HG03469 (cell line): Measurements from ENCODE around the gene NOS3.

ENCODE experiments used
- ATAC-seq: cut with Tn5 transposase; IDR thresholded peaks from one replicate; pipeline ENCODE4 v1.9.1; 2021; ENCODE audit warnings: mild to moderate bottlenecking, moderate library complexity, moderate number of reproducible peaks; ENCODE audit not compliant: unreplicated experiment

Gene NOS3

DNA sequence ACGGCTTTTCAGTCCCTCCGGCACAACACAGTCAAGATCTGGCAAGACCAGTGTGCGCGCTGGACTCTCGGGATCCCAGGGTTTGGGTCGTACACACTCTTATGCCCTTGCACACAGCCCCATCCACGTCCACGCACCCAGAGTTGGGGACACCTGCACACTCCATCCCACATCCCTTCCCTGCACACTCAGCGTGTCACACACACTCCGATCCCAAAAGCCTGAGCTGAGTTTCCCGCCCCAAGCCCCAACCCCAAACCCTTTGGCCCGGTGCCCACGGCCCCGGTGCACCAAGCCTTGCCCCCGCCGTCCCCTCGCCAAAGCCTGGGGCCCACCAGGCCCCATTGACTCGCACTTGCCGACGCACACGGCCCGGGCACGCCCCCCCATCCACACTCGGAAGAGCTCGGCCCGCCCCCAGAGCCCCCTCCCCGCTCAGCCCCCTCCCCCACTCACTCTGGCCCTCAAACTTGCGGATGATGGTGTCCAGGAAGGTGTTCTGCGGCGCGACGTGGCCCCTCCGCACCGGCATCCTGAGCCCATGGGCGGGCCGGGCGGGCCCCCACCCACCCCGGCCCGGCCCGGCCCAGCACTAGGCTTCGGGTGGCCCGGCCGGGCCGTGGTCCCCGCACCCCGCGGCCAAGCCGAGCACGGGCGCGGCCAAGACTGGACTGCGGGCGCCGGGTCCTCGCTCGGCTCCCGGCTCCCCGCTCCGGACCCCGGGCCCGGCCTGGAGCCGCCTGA is 13.3 kb upstream of the NOS3 start:
- no peak for ATAC-seq

DNA sequence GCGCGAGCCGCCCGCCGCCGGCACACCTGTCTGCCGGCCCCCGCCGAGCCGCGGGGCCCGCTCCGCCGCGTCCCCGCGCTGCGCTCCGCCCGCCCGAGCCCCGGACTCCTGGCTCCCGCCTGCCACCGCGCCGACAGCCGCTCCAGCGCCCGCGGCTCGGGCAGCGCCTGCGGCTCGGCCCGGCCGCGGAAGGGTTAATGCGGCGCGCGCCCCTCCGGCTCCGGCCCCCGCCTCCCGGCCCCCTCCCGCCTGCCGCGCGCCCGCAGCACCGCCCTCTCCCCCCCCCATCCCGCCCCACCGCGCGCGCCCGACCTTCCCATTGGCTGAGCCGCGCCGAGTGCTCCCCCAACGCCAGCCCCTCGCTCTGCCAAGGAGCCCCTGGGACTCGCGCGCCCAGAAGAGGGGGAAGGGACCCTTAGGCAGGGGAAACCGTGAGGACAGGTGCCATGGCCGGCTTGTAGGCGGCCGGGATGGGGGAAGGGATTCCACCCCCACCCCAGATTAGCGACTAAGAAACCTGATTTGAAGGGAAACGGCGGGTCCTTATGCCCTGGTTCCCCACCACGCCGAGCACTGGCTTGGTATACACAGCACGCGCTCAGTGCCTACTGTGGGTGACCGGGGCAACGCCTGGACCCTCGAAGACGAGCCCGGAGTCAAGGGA is 12.6 kb upstream of the NOS3 start, which contains the start of gene KCNH2:
KCNH2 (minus strand) TSS at position 196 of the 664 bp plus-strand sequence. CDS start 408 bp downstream, outside the sequence.
- no peak for ATAC-seq

DNA sequence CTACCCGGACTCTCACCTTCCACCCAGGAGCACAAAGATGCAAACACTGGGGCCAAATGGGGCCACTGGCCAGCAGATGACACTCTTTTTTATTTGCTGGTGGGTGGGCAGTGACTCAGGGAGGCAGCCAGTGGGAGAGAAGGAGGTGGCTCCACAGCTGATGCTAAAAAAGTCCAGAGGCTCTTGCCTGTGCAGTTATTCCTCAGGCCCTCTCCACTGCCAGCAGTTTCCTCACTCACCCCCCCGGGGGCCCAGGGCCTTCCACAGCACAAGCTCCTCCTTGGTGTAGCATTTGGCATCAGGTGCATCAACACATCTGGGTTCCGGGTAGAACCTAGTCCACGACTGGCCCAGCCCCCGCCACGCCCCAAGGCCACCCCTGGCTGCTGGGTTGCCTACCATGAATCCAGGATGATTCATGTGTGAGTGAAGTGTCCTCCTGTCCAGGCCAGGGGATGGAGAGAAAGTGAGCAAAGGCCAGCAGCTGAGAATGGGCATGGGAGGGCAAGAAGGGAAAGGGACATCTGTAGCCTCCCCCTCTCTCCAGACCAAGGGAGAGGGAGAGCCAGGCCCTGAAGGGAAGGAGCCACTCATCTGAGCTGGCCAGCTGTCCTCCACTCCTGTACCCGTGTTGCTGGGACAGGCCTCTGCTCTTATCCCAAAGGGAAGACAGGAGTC is 11.0 kb upstream of the NOS3 start:
- ATAC-seq: no peak

DNA sequence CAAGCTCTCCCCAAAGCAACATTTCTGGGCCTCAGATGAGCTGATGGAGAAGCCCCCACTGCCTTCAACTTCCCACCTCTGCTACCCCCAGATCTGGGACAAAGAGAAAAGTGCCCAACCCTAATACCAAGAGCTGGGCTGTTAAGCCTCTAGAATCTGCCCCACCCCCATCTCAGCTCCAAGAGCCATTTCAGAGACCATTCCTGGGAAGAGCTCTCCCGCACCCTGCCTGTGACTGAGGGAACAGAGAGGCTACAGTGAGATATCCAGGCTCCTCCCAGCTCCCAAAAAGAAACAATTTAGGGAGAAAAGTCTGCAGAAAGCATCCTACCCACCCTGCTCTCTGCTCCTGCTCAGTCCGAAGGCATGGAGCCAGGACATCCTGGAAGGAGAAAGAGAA is 10.2 kb upstream of the NOS3 start:
- no peak for ATAC-seq

DNA sequence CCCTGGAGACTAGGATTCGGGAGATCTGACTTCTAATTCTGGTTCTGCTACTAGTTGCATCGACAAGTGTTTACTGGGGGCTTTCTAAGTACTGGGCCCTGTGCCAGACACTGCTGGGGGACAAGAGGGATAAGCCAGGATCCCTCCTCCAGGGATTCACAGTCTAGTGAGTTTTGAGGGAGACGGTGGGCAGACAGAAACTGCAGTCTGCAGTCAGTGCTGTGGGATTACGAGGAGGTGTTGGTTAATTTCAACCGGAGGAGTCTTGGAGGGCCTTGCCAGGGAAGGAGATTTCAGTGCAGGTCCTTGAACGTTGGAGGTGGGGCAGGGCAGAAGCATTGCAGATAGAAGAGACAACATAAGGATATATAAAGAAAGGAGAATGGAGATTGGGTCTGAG is 9.2 kb upstream of the NOS3 start:
- ATAC-seq: no peak

DNA sequence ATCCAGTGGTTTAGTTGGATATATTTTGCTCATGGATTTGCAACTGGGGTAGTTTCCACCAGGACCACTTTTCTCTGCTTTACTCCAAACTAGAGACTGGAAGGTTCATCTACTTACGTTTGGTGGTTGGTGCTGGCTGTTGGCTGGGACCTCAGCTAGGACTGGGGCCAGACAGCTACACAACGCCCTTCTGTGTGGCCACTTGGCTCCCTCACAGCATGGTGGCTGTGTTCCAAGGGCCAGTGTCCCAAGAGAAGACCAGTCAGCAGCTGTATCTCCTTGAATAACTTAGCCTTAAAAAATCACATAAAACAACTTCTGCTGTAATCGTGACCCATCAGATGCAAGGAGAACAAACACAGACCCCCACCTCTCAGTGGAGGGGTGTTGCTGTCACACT is 8.5 kb upstream of the NOS3 start:
- no peak for ATAC-seq

DNA sequence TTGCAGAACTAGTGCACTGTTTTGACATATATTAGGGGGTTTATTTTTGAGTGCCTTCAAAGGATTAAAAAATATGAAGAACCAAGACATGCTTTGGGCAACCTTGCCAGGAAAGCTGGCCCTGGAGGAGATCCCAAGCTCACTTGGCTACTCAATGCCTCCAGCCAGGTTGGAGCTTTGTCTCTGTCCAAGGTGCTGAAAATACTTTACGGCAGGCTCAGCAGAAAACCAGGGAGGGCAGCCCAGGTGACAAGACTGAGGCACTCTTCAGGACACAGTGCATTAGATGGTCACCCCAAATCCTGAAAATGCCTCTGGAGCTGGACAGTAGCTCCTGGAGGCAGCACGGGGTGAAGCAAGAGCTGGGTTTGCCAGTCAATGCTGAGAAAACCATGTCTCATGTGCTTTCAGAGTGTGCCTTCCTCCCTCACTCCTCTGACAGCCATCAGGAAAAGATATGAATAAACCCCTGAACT is 6.9 kb upstream of the NOS3 start:
- no peak for ATAC-seq

DNA sequence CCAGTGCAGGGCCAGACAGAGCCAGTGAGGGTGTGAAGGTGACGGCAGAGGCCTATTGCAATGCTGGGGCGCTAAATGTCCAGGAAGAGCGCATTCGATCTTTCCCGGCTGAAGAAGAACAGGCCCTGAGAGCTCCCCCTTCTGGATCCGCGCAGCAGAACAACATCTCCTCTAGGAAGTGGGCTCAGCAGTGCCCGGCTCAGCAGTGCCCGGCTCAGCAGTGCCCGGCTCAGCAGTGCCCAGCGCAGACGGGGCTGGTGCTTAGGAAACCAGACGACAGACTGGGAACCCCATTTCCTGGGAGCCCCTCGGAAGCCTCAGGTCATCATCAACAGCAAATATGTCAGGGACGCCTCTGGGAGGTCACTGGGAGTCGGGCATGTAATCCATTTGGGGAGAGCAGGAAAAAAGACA is 4.7 kb upstream of the NOS3 start:
- ATAC-seq: no peak

DNA sequence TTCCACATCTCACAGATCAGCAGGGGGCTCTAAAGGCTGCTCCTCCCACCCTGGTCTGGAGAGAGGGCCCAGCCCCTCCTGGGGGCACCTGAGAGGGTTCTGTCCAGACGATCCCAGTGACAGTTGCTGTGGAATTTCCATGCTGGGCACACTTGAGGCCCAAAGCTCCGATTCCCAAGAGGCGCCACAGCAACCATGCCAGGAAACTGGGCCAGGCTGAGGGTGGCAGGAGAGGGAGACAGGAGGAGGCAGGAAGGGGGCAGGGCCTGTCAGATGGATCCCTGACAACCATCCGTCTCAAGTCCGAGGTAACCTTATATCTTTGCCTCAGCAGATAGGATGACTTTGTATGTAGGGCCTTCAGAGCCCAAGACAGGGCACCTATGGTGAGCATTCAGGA is 4.3 kb upstream of the NOS3 start:
- ATAC-seq: no peak

DNA sequence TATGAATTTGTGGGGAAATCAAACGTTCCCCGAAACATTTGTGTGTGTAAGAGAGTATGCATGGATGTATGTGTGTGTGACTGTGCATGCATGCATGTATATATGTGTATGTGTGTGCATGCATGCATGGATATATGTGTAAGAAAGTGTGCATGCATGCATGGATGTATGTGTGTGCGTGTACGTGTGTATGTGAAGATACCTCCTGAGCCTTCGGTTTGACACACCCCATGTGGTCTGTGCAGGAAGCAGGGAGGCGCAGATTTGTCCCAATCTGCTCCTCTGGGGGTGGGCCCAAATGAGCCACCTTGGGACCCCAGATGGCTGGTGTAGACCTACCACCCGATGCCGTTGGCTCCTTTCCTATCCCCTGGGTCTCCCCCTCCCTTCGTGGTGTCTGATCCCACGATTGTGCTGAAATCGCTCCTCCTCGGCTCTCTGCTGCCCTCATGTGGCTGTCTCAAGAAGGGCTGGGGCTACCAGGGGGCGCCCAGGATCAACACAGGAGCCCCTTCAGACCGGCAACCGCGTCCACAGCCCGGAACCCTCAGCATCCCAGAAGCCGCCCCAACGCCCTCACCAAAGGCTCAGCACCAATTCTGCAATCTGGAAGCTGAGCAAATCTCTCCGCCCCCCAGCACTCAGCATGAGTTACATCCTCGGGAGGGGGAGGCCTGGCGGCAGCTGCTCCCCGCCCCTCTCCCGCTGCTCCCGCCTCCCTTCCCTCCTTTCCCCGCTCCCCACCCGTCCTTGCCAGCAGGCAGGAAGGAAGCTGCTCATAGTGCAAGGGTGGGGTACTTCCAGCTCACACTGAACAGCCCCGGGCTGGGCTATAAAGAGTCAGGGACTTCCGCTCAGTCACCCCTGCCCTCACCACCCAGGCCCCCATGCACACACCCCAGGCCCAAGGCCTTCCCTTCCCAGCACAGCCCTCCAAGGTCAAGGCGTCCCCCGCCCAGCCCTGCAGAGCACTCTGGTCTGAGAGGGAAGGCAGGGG is 2.3 kb upstream of the NOS3 start:
- ATAC-seq: no peak

DNA sequence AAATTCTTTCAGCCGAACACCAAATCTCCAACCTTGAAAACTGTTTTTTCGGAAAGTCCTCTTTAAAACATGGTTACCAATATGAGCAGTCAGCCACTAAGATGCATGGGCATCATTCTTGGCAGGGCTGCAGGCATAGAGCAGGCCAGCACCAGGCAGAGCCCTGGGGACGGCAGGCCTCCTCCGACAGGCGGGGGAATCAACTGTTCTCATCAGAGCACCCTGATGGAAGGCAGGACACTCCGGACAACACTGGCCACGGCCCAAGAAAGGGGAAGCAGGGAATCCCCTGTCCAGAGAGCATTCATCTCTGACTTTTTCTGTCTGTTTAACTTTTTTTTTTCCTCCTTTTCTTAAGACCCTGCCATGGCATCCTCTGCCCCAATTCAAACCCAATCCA is 1.4 kb upstream of the NOS3 start:
- ATAC-seq: no peak

DNA sequence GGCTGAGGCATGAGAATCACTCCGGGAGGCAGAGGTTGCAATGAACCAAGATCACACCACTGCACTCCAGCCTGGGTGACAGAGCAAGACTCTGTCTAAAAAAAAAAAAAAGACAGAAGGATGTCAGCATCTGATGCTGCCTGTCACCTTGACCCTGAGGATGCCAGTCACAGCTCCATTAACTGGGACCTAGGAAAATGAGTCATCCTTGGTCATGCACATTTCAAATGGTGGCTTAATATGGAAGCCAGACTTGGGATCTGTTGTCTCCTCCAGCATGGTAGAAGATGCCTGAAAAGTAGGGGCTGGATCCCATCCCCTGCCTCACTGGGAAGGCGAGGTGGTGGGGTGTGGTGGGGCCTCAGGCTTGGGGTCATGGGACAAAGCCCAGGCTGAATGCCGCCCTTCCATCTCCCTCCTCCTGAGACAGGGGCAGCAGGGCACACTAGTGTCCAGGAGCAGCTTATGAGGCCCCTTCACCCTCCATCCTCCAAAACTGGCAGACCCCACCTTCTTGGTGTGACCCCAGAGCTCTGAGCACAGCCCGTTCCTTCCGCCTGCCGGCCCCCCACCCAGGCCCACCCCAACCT is 1.3 kb downstream of the NOS3 start:
- ATAC-seq: no peak

DNA sequence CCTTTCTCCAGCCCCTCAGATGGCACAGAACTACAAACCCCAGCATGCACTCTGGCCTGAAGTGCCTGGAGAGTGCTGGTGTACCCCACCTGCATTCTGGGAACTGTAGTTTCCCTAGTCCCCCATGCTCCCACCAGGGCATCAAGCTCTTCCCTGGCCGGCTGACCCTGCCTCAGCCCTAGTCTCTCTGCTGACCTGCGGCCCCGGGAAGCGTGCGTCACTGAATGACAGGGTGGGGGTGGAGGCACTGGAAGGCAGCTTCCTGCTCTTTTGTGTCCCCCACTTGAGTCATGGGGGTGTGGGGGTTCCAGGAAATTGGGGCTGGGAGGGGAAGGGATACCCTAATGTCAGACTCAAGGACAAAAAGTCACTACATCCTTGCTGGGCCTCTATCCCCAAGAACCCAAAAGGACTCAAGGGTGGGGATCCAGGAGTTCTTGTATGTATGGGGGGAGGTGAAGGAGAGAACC is 2.1 kb downstream of the NOS3 start:
- no peak for ATAC-seq

DNA sequence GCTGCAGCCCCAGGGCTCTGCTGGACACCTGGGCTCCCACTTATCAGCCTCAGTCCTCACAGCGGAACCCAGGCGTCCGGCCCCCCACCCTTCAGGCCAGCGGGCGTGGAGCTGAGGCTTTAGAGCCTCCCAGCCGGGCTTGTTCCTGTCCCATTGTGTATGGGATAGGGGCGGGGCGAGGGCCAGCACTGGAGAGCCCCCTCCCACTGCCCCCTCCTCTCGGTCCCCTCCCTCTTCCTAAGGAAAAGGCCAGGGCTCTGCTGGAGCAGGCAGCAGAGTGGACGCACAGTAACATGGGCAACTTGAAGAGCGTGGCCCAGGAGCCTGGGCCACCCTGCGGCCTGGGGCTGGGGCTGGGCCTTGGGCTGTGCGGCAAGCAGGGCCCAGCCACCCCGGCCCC is 2.7 kb downstream of the NOS3 start:
- no peak for ATAC-seq

DNA sequence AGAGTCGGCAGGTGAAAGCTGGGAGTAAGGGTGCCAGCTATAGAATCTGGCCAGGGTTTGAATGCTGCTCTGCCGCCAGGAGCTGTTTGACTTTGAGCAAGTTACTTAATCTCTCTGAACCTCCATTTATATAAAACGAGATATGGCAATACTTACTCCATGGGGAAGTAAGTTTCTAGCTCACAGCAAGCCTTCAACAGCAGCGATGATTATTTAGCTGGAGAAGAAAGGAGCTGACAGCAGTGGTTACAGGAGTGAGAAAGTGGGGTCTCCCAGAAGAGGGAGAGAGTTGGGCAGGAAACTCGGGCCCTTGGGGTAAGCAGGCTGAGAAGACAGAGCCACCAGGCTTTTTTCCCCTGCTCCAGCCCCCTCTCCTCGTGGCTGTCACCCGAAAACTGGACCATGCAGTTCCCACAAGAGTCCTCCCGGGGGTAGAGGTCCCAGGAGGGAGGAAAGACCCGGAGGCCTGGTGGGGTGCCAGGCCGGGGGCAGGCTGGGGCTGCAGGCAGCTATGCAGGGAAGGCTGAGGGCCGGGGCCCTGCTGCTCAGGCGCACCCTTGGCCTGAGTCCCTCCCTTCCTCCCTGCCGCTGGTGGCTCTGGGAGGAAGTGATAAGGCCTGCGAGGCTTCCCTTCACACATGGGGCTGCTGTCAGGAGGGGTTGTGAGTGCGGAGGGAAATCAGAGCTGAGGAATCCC is 3.5 kb downstream of the NOS3 start:
- no peak for ATAC-seq

DNA sequence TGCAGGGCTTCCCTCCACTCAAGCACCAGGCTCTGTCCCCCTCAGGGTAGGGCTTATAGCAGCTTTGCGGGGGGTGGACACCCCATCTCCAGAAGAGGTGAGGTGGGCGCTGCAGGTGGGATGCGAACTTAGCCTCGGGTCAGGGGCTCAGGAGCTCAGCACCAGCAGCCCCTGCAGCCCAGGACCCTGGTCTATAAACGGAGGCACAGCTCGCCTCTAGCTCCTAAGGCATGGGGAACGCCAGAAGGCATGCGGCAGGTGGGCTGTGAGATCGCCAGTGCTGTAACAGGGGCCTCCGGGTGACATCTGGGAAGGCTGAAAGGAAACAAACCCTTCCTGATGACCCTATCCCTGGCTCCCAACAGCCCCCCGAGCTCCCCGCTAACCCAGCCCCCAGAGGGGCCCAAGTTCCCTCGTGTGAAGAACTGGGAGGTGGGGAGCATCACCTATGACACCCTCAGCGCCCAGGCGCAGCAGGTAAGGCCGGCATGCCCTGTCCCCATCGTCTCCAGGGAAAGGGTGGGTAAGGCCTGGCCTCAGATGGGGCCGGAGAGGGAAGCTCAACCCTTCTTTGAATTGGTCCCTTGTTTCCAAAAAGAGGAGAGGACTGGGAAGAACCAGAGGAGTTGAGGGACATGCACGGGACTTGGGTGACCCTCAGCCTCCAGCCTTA is 4.2 kb downstream of the NOS3 start:
- ATAC-seq: no peak

DNA sequence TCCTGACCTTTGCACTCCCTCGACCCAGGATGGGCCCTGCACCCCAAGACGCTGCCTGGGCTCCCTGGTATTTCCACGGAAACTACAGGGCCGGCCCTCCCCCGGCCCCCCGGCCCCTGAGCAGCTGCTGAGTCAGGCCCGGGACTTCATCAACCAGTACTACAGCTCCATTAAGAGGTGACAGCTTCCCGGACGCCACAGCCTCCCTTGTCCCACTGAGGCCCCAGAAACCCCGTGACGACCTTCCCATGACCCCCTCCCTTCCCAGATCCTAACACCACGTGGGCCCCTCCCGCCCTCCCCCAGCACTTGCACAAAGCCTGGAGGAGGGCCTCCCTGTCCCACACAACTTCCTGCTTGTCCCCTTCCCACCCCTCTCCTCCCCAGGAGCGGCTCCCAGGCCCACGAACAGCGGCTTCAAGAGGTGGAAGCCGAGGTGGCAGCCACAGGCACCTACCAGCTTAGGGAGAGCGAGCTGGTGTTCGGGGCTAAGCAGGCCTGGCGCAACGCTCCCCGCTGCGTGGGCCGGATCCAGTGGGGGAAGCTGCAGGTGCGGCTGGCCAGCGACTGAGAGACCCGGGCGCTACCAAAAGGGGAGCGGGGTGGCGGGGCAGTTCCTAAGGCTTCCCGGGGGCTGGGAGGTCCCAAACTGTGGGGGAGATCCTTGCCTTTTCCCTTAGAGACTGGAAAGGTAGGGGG is 5.7 kb downstream of the NOS3 start:
- ATAC-seq: no peak

DNA sequence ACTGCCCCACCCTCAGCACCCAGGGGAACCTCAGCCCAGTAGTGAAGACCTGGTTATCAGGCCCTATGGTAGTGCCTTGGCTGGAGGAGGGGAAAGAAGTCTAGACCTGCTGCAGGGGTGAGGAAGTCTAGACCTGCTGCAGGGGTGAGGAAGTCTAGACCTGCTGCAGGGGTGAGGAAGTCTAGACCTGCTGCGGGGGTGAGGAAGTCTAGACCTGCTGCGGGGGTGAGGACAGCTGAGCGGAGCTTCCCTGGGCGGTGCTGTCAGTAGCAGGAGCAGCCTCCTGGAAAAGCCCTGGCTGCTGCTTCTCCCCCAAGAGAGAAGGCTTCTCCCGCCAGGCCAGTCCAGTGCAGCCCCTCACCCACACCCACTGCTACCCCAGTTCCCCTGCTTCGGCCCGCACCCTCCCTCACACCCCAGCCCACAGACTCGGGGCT is 6.3 kb downstream of the NOS3 start:
- ATAC-seq: no peak
